K562 (cell line): ENCODE measurements around the gene FSTL1.

Source experiments
- AFF4 ChIP-seq: sonication (generic); formaldehyde crosslinking; IDR thresholded peaks from 2 replicates; pipeline ENCODE4 v1.8.0; 2023; ENCODE audit warnings: mild to moderate bottlenecking, missing genetic modification reagents
- CBX3 ChIP-seq, 2 experiments: IDR thresholded peaks; 1 replicate in 1 of 2; 2 replicates in 1 of 2; pipeline ENCODE4 v1.6.1; 2012; ENCODE audit warnings: inconsistent platforms in 2 of 2, low read length in 2 of 2, borderline replicate concordance in 1 of 2, control low read depth in 1 of 2
- CHCHD3 ChIP-seq: fragments of 250-450 bp; sonication (Bioruptor Pico); IDR thresholded peaks from 2 replicates; pipeline ENCODE4 v2.1.2; 2022; ENCODE audit warnings: mild to moderate bottlenecking
- CTCF ChIP-seq, 3 experiments: IDR thresholded peaks in 2 of 3; conservative IDR thresholded peaks in 1 of 3; 2 replicates each; pipeline ENCODE4 v1.5.1; 2011 to 2012; ENCODE audit warnings: low read length in 3 of 3, mild to moderate bottlenecking in 3 of 3, control low read depth in 2 of 3, improper control_type of control experiment in 1 of 3, inconsistent platforms in 1 of 3, low read depth in 1 of 3, mixed read lengths in 1 of 3, moderate library complexity in 1 of 3; ENCODE audit not compliant: insufficient read depth in 2 of 3
- DIDO1 ChIP-seq: fragments of 450-650 bp; IDR thresholded peaks from 2 replicates; pipeline ENCODE4 v1.6.1; 2016; ENCODE audit warnings: low read depth, missing biosample characterization, missing genetic modification characterization
- MXI1 ChIP-seq: IDR thresholded peaks from 2 replicates; pipeline ENCODE4 v1.6.1; 2011; ENCODE audit warnings: low read depth, mild to moderate bottlenecking, improper control_type of control experiment, low read length
- SIX5 ChIP-seq, 2 experiments: IDR thresholded peaks; 2 replicates each; pipeline ENCODE4 v1.6.1; 2011; ENCODE audit warnings: low read length in 2 of 2, borderline replicate concordance in 1 of 2, low read depth in 1 of 2, mild to moderate bottlenecking in 1 of 2, moderate library complexity in 1 of 2; ENCODE audit not compliant: insufficient read depth in 1 of 2
- STAT6 ChIP-seq: sonication (generic); formaldehyde crosslinking; IDR thresholded peaks from 2 replicates; pipeline ENCODE4 v1.8.1; 2023; ENCODE audit warnings: mild to moderate bottlenecking, missing genetic modification reagents

GRCh38 chr3:120497818-120498217 is 47.0 kb upstream of the FSTL1 start:
- TF ChIP-seq CTCF (IDR thresholded peaks at IDR 0.05 in 2 of 3, conservative IDR thresholded peaks at IDR 0.05 in 1 of 3; ENCODE audit: insufficient read depth in 2 of 3, low read depth in 1 of 3, low read length in 3 of 3) (no peak), STAT6 (CRISPR knock-in tag) (no peak), CHCHD3 (CRISPR knock-in tag) (no peak), AFF4 (CRISPR knock-in tag) (no peak), CBX3 (IDR thresholded peaks at IDR 0.05; ENCODE audit: borderline replicate concordance in 1 of 2, low read length in 2 of 2) (no peak), DIDO1 (tag) (no peak), MXI1 (no peak), SIX5 (IDR thresholded peaks at IDR 0.05; ENCODE audit: borderline replicate concordance in 1 of 2, insufficient read depth in 1 of 2, low read depth in 1 of 2, low read length in 2 of 2) (no peak)
